SK-N-SH (cell line): ENCODE data around the gene TAOK1.

Experiments
- CTCF ChIP-seq: fragments of 200-600 bp; sonication (generic); IDR thresholded peaks from 2 replicates; pipeline ENCODE4 v1.6.1; 2017; ENCODE audit warnings: antibody characterized with exemption, mild to moderate bottlenecking, moderate library complexity
- JUND ChIP-seq: IDR thresholded peaks from 2 replicates; pipeline ENCODE4 v1.4.0; 2012
- TF ChIP-seq, protein P1 (sequence below): IDR thresholded peaks from 2 replicates; pipeline ENCODE4 v1.6.1; 2012; ENCODE audit warnings: mild to moderate bottlenecking, low read depth, low read length, moderate library complexity

- TF ChIP-seq, protein P1, sequence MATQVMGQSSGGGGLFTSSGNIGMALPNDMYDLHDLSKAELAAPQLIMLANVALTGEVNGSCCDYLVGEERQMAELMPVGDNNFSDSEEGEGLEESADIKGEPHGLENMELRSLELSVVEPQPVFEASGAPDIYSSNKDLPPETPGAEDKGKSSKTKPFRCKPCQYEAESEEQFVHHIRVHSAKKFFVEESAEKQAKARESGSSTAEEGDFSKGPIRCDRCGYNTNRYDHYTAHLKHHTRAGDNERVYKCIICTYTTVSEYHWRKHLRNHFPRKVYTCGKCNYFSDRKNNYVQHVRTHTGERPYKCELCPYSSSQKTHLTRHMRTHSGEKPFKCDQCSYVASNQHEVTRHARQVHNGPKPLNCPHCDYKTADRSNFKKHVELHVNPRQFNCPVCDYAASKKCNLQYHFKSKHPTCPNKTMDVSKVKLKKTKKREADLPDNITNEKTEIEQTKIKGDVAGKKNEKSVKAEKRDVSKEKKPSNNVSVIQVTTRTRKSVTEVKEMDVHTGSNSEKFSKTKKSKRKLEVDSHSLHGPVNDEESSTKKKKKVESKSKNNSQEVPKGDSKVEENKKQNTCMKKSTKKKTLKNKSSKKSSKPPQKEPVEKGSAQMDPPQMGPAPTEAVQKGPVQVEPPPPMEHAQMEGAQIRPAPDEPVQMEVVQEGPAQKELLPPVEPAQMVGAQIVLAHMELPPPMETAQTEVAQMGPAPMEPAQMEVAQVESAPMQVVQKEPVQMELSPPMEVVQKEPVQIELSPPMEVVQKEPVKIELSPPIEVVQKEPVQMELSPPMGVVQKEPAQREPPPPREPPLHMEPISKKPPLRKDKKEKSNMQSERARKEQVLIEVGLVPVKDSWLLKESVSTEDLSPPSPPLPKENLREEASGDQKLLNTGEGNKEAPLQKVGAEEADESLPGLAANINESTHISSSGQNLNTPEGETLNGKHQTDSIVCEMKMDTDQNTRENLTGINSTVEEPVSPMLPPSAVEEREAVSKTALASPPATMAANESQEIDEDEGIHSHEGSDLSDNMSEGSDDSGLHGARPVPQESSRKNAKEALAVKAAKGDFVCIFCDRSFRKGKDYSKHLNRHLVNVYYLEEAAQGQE: no peak
- TF ChIP-seq JUND: no peak
- peak; percentile 77 for TF ChIP-seq CTCF
These were observed 20.1 kb upstream of the TAOK1 start for GRCh38 chr17:29369831-29370735.
